Hematopoietic multipotent progenitor cell treated with erythropoietin and hydrocortisone succinate and interleukin-3 and kit ligand, for 15 days (in vitro differentiated cells): ENCODE data around the gene AK8.
A peak's percentile ranks its signal among the peaks of the same experiment; 100 is the strongest.

Source experiments
- DNase-seq: peaks from one replicate; pipeline ENCODE4 v3.0.0-alpha.2; 2015; ENCODE audit warnings: low spot score

Gene AK8

DNA sequence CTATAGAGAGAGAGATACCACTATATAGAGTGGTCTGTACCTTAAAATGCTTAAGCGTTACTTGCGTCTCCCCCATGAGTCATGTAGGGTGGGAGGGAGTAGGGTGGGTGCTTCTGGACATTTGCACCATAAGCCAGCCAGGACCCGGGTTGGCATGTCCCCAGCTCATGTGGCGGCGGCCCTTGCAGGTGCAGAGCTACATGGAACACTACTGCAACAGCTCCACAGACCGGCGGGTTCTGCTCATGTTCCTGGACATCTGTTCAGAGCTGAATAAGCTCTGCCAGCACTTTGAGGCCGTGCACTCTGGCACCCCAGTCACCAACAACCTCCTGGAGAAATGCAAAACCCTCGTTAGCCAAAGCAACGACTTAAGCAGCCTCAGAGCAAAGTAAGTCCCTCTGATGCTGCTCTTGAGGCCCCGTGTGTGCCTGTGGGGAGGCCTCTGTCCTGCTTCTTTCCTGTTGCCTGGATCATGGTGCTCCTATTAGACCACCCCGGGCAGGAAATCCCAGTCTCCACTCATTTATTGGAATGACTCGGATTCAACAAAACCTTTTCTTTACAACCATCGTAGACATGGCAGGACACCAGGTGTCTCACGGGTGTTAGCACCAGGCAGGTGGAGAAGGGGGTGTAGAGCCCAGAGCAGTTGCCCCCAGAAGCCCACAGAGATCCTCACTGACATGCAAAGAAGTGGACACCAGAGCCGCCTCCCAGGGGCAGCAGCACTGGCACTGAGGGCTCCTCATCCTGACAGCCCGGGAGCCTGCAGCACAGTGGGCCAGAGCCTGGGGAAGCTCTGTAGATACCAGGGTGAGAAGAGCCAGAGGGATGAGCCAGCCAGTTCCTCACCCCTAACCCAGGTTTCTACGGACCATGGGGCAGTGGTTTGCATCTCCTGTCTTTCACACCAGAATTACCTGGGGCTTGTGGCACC lies 9.4 kb upstream of the AK8 start:
- no peak for DNase-seq

DNA sequence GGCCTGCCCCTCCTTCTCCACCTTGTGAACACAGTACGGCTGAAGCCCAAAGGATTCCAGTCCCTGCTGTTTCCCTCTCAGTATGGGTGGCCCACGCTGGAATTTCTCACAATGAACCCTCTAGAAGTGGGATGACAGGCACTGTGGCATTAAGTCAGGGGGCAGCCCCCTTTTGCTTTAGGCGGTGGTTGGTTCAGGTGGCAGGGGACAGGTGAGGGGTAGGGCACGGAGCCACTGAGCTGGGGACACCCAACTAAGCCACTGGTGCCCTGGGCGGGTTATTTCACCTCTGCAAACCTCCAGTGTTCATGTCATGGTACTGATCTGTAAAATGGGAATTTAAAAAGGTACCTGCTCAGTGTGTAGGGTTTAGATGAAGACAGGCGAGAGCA lies 8.2 kb upstream of the AK8 start:
- DNase-seq = no peak

DNA sequence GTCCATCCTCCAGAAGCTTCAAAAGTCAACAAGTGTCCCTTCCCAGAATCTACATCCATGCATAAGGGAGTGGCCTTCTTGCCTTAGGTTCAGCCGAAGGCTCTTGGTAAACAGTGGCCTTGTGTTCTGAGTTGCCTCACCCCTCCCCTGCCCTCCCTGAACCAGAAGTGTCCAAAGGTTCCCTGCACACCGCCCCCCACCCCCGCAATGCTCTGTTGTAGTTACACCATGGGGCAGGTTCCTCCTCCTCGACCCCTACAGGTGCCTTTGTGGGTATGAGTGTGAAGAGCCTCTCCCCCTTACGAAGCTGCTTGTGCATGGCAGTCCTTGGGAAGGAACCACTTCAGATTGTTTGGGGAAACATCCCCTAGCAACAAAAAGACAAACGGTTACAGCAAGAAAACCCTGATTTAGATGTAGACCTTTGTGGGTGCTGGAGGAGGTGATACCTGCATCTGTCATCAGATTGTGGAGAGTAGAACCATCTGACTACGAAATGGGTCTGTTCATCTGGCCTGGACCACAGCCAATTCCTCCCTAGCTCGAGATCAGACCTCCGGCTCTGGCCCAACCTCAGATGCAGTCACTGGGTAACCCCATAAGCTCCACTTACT lies 7.7 kb upstream of the AK8 start:
- no peak for DNase-seq

DNA sequence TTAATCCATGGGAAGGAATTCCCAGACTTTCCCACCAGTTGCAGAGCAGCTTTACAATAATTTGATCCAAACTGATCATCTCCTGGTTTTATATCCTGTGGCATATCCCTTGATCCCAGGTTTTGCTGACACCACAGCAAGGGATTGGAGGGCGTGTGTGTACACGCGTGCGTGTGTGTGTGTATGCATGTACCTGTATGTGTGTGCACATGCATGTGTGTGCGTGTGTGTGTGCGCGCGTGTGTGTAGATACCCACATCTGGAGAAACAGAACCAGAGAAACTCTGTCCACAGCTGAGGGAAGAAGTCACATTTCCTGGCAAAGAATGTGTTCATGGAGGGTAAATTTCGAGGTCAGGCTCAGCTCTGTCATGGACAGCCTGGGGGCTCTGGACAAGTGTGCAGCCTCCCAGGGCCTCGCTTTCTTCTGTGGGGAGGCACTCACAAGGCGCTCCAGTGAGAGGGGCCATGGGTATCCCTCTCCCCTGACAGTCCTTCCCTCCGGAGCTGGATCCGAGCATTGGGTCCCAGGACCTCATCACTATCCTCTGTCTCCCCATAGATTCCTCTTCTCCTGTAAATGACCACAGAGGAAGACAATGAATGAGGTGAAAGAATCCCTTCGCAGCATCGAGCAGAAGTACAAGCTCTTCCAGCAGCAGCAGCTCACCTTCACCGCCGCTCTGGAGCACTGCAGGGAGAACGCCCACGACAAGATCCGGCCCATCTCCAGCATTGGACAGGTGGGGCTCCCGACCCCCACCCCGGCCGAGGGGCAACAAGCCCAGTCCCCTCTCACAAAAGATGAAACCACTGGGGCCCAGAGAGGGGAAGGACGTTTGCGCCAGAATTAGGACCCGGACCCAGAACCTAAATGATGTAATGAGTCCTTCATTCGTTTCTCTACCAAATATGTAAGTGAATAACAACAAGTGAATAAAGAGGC lies 5.5 kb upstream of the AK8 start:
- DNase-seq = no peak

DNA sequence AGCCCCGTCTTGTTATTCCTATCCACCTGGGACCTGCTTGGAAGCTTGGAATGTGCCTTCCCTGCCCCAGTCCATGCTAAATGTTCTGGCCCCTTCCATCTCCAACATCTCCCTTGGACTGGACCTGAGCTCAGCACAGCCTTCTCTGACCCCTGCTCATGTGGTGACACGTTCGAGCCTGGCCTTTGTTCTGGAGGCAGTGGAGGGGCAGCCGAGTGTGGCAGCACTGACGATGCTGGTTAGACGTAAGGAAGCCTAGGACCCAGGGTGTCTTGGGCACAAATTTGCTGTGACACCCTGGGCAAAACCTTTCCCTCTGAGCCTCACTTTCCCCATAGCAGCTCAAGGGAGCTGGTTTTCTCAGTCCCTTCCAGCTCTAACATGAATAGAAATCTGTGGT lies 4.5 kb upstream of the AK8 start:
- no peak for DNase-seq

- DNase-seq = no peak
Observed at GRCh38 chr9:132881826-132882225, 3.7 kb upstream of the AK8 start.

- DNase-seq = no peak
Observed at GRCh38 chr9:132880324-132880661, 2.2 kb upstream of the AK8 start.

- DNase-seq = no peak
Observed at GRCh38 chr9:132879457-132880323, 1.6 kb upstream of the AK8 start.

DNA sequence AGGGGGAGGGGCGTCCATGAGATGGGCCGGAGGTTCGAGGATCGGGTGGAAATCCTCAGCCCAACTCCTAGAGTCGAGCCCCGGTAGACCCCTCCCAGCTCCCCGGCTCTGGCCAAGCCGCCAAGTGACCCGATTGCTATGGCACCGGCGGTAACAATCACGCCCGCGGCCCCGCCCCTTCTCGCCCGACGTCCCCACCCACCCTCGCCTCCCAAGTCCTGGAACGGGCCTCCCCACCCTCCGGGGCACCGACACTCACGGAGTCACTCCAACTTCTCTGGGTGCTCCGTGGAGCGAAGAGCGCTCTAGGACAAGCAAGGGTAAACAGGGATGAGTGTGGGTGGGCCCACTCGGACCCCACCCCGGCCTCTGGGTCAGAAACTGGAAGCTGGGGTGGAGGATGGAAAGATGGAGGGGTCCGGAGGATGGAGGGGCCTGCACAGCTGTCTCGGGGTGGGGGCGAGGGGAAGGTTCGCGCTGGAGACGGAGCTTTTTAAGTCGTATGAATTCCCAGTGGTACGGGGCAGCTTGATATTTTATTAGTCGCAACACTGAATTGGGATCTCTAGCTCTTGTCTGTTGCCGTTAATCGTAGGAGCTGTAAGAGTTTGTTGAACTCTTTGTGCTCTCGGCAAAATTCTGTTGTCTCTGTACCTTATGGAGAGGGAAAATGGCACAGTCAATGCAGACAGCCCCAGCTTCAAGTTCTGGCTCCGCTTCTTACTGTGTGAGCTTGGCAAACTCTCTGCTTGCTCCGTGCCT lies 792 bp upstream of the AK8 start, which contains the start of gene SPACA9:
SPACA9 (plus strand) TSS at position 204 of the 762 bp plus-strand sequence. CDS start 5,050 bp downstream, outside the sequence.
- peak; percentile 15 for DNase-seq

GRCh38 chr9:132877458-132877823 lies 643 bp downstream of the AK8 start:
- no peak for DNase-seq

DNA sequence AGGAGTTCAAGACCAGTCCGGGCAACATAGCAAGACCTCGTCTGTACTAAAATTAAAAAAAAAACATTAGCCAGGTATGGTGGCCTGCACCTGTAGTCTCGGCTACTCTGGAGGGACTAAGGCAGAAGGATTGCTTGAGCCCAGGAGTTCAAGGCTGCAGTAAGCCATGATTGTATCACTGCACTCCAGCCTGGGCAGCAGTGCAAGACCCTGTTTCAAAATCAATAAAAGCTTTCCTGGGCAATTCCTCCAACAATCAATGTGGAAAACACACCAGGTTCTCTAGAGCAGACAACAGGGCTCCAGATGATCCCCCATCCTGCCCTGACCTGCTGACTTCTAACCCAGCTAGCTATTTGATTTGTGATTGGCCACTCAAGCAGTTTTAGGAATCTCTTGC lies 1.2 kb downstream of the AK8 start:
- no peak for DNase-seq

DNA sequence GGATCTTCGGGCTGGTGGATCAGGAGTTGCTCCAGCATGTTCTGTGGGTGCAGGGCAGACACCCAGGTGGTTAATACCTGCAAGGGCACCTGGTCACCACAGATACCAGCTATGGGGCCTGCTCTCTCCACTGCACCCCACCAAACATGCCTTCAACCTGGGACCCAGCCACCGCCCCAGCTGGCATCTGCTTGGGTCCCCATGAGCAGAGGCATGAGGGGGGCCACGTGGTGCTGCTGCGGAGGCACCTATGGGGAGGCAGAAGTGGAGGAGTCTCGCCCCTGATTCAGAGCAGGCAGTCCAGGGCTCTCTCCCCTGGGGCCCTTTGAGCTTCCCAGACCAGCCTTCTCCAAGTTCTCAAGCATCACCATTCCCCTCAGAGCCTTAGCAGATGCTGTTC lies 2.9 kb downstream of the AK8 start:
- DNase-seq = no peak

DNA sequence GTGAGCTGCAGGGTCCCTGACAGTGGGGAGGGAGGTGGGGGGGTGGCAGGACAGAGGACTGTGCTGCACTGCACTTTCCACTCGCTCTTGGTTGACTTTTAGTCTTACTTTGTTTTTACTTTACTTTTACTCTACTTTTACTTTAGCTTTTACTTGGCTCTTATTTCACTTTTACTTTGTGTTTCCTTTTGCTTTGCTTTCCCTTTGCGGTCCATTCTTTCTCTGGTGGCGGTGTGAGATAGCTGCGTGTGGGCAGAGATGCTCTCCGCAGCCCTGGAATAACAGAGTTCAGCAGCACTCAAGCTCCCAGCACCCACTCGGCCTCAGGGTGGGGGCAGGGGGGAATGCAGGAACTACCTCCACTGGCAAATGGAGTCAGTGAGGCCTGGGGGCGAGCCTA lies 4.7 kb downstream of the AK8 start:
- no peak for DNase-seq

DNA sequence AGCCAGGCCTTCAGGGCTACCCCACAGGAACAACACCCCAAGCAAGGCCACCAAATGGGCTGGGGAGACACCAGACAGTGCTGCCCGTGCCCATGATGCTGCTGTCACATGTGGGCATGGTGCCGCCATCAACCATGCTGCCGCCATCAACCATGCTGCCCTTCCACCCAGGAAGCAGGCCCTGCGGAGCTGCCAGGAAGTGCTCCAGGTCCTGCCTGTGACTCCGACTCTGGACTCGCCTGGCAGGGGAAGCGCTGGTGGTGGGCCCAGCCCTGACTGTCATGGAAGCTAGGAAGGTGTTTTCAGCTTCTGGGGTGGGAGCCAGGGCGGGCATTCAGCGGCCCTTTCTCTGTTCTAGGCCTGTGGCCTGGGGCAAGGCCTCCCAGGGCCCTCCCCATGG lies 8.8 kb downstream of the AK8 start:
- no peak for DNase-seq

DNA sequence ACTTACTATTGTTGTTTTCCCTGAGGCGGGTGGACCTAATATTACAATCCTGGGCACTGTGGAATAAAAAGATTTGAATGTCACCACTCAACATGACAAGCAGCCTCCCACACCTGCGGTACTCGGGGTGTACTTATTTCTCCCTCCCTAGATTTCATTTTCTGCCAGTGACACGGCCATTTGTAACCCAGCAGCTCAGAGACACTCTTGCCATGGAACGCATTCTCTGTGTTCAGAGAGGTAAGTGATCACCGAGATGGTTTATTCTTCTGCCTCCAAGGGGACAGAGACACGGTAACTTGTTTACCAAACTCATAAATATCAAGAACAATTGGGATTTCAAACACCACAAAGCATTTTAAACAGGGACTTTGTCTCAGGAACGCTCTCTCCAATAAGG lies 11.2 kb downstream of the AK8 start:
- no peak for DNase-seq

DNA sequence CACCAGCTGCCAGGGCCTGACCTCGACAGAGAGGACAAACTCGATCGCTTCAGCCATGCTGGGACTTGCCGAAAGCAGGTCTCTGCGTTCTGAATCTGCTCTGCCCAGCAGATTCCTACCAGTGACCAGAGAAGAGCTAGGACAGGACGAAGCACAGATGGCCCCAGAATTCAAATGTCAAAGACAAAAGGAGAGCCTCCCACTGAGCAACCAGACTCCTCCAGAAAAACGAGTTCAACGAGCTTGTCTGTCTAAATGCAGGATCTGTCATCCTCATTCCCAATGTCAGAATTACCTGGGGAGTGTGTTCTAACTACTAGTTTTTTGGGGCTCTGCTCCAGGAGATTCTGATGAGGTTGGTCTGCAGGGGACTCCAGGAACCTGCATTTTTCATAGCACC lies 13.4 kb downstream of the AK8 start:
- DNase-seq = no peak

DNA sequence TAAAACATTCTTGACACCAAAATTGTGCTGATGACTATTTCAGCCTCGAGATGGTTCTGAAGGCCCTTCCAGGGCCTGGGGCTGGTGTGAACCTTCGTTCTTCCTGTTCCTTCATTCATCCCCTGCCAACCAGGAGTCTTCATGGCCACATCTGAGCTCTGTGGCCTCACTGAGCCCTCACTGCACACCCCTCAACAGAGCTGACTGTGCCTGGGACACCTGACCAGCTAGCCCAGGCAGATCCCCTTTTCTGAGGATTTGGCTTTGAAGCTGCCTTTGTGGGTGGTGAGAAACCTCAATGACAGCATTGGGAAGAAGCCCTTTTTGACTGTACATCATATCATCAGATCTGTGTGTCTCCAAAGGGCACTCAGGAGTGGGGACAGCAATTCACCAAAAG lies 13.8 kb downstream of the AK8 start:
- no peak for DNase-seq

DNA sequence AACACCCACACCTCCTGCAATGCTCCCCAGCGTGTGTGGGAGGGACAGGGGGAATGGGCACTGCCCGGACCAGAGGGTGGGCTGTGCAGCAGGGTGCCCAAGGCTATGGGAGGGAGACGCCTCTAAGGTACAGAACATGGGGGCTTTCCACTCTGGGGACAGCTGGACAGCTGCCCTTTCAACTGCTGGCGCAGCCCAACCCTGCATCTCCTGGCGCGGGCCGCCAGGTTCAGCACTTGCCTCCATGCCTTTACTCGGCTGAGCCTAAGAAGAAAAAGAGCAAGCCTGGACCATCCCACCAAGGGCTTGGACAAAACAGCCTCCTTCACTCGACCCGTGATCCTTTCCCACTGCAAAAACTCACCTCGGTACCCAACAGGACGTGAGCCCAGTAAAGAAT lies 15.0 kb downstream of the AK8 start:
- DNase-seq = no peak

DNA sequence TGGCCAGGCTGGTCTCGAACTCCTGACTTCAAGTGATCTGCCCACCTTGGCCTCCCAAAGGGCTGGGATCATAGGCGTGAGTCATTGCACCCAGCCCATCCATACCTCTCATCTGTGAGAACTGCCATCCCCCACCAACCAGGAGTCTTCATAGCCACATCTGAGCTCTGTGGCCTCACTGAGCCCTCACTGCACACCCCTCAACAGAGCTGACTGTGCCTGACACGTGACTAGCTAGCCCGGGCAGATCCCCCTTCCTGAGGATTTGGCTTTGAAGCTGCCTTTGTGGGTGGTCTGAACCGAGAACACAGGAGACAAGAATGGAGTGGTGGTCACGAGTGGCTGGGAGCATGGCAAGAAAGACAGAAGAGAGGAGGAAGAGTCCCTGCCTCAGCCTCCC lies 15.6 kb downstream of the AK8 start:
- no peak for DNase-seq

DNA sequence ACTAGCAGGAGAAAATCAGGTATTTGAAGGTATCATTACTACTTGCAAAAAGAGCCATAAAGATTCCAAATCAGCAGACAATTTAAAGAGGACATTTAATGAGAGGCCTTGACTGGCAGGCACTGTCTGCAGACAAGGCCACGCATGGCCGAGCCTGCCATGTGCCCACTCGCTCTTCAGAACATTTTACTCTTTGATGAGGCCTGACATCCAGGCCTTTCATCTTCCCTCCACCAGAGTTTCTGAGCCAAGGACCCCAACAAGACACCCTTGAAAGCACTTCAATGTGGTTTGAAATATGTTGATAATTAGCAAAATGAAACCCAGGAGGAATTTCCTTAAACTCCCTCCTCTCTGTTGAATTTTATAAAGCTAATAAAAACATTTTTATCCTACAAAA lies 16.4 kb downstream of the AK8 start:
- no peak for DNase-seq

- no peak for DNase-seq
Observed at GRCh38 chr9:132858751-132859150, 19.3 kb downstream of the AK8 start.
